Activated CD4-positive, alpha-beta T cell treated with anti-CD3 and anti-CD28 coated beads, Interleukin-2, amount 10 ng/mL, durations not matched to agents 24 days and 14 days (primary cell): Measurements from ENCODE around the gene GPX1. TPM values are rescaled to one million over a fixed set of nuclear protein-coding genes. Genes with fewer than 3 reads are reported as not detected.
"Not testable (repeated sequence)": the region's sequence is repeated elsewhere in the genome, so short reads cannot be mapped to it uniquely, and the experiment has no call there.

Source experiments
- DNase-seq: peaks from one replicate; pipeline ENCODE4 v3.0.0; 2022
- H3K27ac Mint-ChIP-seq: one replicate; pipeline ENCODE4 v1.8.0; 2022; ENCODE audit warnings: mild to moderate bottlenecking, mixed read lengths
- H3K27me3 Mint-ChIP-seq: one replicate; pipeline ENCODE4 v1.8.0; 2022; ENCODE audit warnings: mixed read lengths
- H3K36me3 Mint-ChIP-seq: one replicate; pipeline ENCODE4 v1.8.0; 2022; ENCODE audit warnings: low read depth, mild to moderate bottlenecking, mixed read lengths
- H3K4me1 Mint-ChIP-seq: one replicate; pipeline ENCODE4 v1.8.0; 2021; ENCODE audit warnings: mixed read lengths
- H3K4me3 Mint-ChIP-seq: one replicate; pipeline ENCODE4 v1.8.0; 2022; ENCODE audit warnings: mild to moderate bottlenecking, moderate library complexity, mixed read lengths
- H3K9me3 Mint-ChIP-seq: one replicate; pipeline ENCODE4 v1.8.0; 2021; ENCODE audit warnings: mixed read lengths
- intact Hi-C: fragments of 100-400 bp; cut with micrococcal nuclease; formaldehyde crosslinking; loops from one replicate; pipeline ENCODE4 v1.15.1; 2023
- total RNA-seq: library from RNA; stranded (reverse); gene quantifications from 2 replicates; pipeline ENCODE4 v1.2.3, GENCODE V29; 2022

Gene GPX1
- total RNA-seq = 190 and 200 TPM in 2 replicates

GRCh38 chr3:49358217-49358883 lies at the start of gene GPX1:
Gene GPX1 (minus strand): TSS chr3:49358353. CDS start chr3:49358278, 75 bp downstream.
- peak within 1 kb of the TSS; percentile 97 for H3K27ac Mint-ChIP-seq
- peaks cover 21% of the 10 kb centered on the region for H3K4me1 Mint-ChIP-seq
- H3K9me3 Mint-ChIP-seq = no peaks in the 10 kb centered on the region
- H3K4me3 Mint-ChIP-seq = peak within 1 kb of the TSS; percentile 95
- H3K36me3 Mint-ChIP-seq = peaks cover 54% of the 10 kb centered on the region
- intact Hi-C loops = loop anchor here (1.0 to 5.0 kb wide), 6 partner anchors 13 to 266 kb away; partner anchors contain the start of genes C3orf62, NICN1, QRICH1 and TCTA
- no peaks in the 10 kb centered on the region for H3K27me3 Mint-ChIP-seq
- DNase-seq = peak; percentile 96

GRCh38 chr3:49406571-49407565 lies 48.7 kb upstream of the GPX1 start:
- Mint-ChIP-seq H3K9me3 (no peaks in the 10 kb centered on the region), H3K27me3 (no peaks in the 10 kb centered on the region), H3K36me3 (peaks cover 31% of the 10 kb centered on the region), H3K4me3 (no peak overlapping the region), H3K27ac (peak overlapping the region; percentile 49), H3K4me1 (peaks cover 39% of the 10 kb centered on the region)
- intact Hi-C loops = no loop called here
- DNase-seq = no peak

- Mint-ChIP-seq H3K36me3 (peaks cover 36% of the 10 kb centered on the region), H3K27ac (peak overlapping the region; percentile 30), H3K4me1 (peaks cover 44% of the 10 kb centered on the region)
- intact Hi-C loops, H3K27me3 Mint-ChIP-seq, DNase-seq, H3K9me3 Mint-ChIP-seq, H3K4me3 Mint-ChIP-seq: not testable (repeated sequence)
Observed at GRCh38 chr3:49405570-49405969, 47.4 kb upstream of the GPX1 start.

GRCh38 chr3:49403891-49404290 lies 45.7 kb upstream of the GPX1 start:
- Mint-ChIP-seq H3K9me3 (no peaks in the 10 kb centered on the region), H3K27me3 (no peaks in the 10 kb centered on the region), H3K4me1 (peaks cover 39% of the 10 kb centered on the region), H3K27ac (no peak overlapping the region), H3K36me3 (peaks cover 36% of the 10 kb centered on the region), H3K4me3 (no peak overlapping the region)
- DNase-seq = no peak
- intact Hi-C loops = no loop called here

- no peak overlapping the region for H3K4me3 Mint-ChIP-seq
- H3K36me3 Mint-ChIP-seq = peaks cover 42% of the 10 kb centered on the region
- peak overlapping the region; percentile 25 for H3K27ac Mint-ChIP-seq
- DNase-seq = no peak
- peaks cover 30% of the 10 kb centered on the region for H3K4me1 Mint-ChIP-seq
- H3K9me3 Mint-ChIP-seq = no peaks in the 10 kb centered on the region
- intact Hi-C loops = no loop called here
- no peaks in the 10 kb centered on the region for H3K27me3 Mint-ChIP-seq
Observed at GRCh38 chr3:49401766-49402165, 43.6 kb upstream of the GPX1 start.

DNA sequence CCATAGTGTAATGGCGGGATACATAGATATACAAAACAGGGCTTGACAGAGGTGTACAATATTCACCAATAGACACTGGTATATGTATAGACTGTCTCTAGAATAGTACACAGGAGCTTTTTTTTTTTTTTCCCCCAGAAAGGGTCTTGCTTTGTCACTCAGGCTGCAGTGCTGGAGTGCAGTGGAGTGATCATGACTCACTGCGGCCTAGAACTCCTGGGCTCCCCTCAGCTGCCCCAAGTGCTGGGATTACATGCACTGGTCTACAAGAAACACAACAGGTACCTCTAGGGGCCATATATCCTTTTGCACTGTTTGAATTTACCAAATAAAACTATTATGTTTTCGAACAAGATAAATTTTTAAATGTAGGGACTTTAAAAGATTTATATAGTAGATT lies 41.3 kb upstream of the GPX1 start:
- Mint-ChIP-seq H3K9me3 (no peaks in the 10 kb centered on the region), H3K27ac (no peak overlapping the region), H3K36me3 (peaks cover 43% of the 10 kb centered on the region), H3K4me3 (no peak overlapping the region), H3K4me1 (peaks cover 24% of the 10 kb centered on the region), H3K27me3 (no peaks in the 10 kb centered on the region)
- intact Hi-C loops = no loop called here
- no peak for DNase-seq

- Mint-ChIP-seq H3K27me3 (no peaks in the 10 kb centered on the region), H3K4me1 (peaks cover 31% of the 10 kb centered on the region), H3K27ac (peak overlapping the region; percentile 6), H3K9me3 (no peaks in the 10 kb centered on the region), H3K36me3 (peaks cover 41% of the 10 kb centered on the region), H3K4me3 (no peak overlapping the region)
- intact Hi-C loops = no loop called here
- DNase-seq = no peak
Observed at GRCh38 chr3:49397470-49397869, 39.3 kb upstream of the GPX1 start.

- DNase-seq, H3K27me3 Mint-ChIP-seq, H3K4me3 Mint-ChIP-seq, H3K27ac Mint-ChIP-seq, intact Hi-C loops, H3K9me3 Mint-ChIP-seq: not testable (repeated sequence)
- Mint-ChIP-seq H3K4me1 (peaks cover 24% of the 10 kb centered on the region), H3K36me3 (peaks cover 34% of the 10 kb centered on the region)
Observed at GRCh38 chr3:49391310-49391709, 33.2 kb upstream of the GPX1 start.

DNA sequence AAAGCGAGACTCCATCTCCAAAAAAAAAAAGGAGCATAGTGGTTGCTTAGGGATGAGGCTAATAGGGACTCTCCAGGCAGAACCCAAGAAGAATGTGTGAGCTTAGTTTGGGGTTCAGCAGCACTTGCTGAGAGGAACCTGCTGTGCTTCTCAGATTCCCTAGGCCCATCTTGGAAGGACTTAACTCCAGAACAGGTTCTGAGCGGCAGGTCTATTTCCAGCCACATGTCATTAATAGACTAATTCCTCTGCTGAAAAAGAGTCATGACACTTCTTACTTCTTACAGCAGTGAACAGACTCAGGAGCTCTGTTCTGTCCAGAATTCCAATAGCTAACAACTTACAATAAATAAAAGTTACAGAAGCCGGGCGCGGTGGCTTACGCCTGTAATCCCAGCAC lies 31.1 kb upstream of the GPX1 start:
- H3K27me3 Mint-ChIP-seq = no peaks in the 10 kb centered on the region
- H3K9me3 Mint-ChIP-seq = no peaks in the 10 kb centered on the region
- H3K36me3 Mint-ChIP-seq = peaks cover 26% of the 10 kb centered on the region
- no peak for DNase-seq
- intact Hi-C loops = no loop called here
- H3K4me3 Mint-ChIP-seq = no peak overlapping the region
- no peak overlapping the region for H3K27ac Mint-ChIP-seq
- peaks cover 21% of the 10 kb centered on the region for H3K4me1 Mint-ChIP-seq

GRCh38 chr3:49388289-49388820 lies 30.2 kb upstream of the GPX1 start:
- Mint-ChIP-seq H3K4me3 (no peak overlapping the region), H3K9me3 (no peaks in the 10 kb centered on the region), H3K4me1 (peaks cover 24% of the 10 kb centered on the region), H3K36me3 (peaks cover 32% of the 10 kb centered on the region), H3K27me3 (no peaks in the 10 kb centered on the region), H3K27ac (peak overlapping the region; percentile 48)
- DNase-seq = no peak
- intact Hi-C loops = no loop called here

- Mint-ChIP-seq H3K36me3 (peaks cover 31% of the 10 kb centered on the region), H3K27me3 (no peaks in the 10 kb centered on the region), H3K4me1 (peaks cover 21% of the 10 kb centered on the region), H3K4me3 (no peak overlapping the region), H3K27ac (peak overlapping the region; percentile 10), H3K9me3 (no peaks in the 10 kb centered on the region)
- DNase-seq = no peak
- intact Hi-C loops = no loop called here
Observed at GRCh38 chr3:49387721-49388120, 29.6 kb upstream of the GPX1 start.

DNA sequence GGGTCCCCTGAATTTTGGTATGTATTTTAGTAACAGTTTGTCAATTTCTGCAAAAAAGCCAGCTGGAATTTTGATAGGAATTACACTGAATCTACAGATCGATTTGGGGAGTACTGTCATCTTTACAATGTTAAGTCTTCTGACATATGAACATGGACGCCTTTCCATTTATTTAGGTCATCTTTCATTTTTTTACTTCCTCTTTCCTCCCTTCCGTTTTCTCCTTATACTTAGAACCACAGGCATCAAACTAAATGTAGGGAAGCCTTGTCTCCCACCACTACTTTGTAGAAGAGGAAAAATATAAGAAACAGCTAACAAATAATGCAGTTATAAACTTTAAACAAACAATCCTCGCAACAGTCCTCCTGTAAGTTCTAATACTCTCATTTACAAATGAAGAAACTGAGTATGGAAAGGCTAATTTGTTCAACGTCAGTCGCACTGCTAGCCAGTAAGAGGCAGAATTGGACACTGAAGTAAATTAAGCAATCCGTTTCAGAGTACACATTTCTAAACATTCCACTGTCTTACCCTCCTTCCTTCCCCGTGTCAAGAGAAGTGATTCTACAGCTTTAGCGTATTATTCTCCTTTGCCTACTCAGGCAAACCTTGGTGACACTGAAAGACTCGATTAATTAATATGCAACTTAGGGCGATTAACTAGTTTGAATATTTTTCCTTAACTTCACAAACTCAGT lies 28.1 kb upstream of the GPX1 start:
- DNase-seq = no peak
- Mint-ChIP-seq H3K9me3 (no peaks in the 10 kb centered on the region), H3K36me3 (peaks cover 28% of the 10 kb centered on the region), H3K27me3 (no peaks in the 10 kb centered on the region), H3K27ac (no peak overlapping the region), H3K4me3 (no peak overlapping the region), H3K4me1 (peaks cover 19% of the 10 kb centered on the region)
- intact Hi-C loops = no loop called here

DNA sequence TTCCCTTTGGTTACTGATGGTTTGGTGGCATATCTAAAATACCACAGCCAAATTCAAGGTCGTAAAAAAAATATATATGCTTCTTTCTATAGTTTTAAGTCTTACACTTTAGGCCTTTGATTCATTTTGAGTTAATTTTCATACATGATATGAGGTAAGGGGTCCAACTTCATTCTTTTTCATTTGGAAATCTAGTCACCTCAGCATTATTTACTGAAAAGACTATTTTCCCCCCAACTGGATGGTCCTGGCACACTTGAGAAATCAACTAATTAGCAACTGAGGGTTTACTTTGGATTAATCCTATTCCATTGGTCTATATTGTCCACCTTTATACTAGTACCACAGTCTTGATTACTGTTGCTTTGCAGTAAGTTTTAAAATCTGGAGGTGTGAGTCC lies 27.5 kb upstream of the GPX1 start:
- no peak overlapping the region for H3K27ac Mint-ChIP-seq
- no peak overlapping the region for H3K4me3 Mint-ChIP-seq
- peaks cover 28% of the 10 kb centered on the region for H3K36me3 Mint-ChIP-seq
- no peaks in the 10 kb centered on the region for H3K9me3 Mint-ChIP-seq
- H3K4me1 Mint-ChIP-seq = peaks cover 19% of the 10 kb centered on the region
- DNase-seq = no peak
- intact Hi-C loops = no loop called here
- H3K27me3 Mint-ChIP-seq = no peaks in the 10 kb centered on the region
